Measurements from ENCODE around the gene PITPNM2.

DNA sequence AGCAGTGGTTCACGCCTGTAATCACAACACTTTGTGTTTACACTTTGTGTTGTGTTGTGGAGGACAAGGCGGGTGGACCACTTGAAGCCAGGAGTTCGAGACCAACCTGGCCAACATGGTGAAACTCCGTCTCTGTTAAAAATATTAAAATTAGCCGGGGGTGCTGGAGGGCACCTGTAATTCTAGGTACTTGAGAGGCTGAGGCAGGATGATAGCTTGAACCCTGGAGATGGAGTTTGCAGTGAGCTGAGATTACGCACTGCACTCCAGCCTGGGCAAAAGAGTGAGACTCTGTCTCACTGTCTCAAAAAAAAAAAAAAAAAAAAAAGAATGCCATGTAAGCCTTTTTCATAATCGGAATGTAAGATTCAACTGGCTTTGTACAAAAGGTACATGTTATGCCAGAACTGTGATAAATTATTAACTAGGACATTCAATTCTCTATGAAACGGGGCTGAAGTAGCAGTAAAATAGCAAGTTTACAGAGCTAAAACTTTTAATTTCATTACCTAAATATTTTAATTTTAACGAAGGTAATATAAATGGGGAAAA, 13.9 kb upstream of the PITPNM2 start:
- TF ChIP-seq EZH2 (IDR thresholded peaks at IDR 0.05) = no peak
- TF ChIP-seq CTCF (IDR thresholded peaks at IDR 0.05) = no peak

Measured in neural progenitor cell (in vitro differentiated cells).